Chondrocyte (in vitro differentiated cells): Measurements from ENCODE around the gene NCAM1. TPM values are rescaled to one million over a fixed set of nuclear protein-coding genes. Genes with fewer than 3 reads are reported as not detected.

Experiments
- DNase-seq: peaks from one replicate; pipeline ENCODE4 v3.0.0; 2021; ENCODE audit warnings: mixed read lengths, low spot score
- H3K27ac Mint-ChIP-seq: one replicate; pipeline ENCODE4 v1.8.0; 2021; ENCODE audit warnings: mild to moderate bottlenecking, moderate library complexity, mixed read lengths; ENCODE audit not compliant: unreplicated experiment
- H3K27me3 Mint-ChIP-seq: 2 replicates; pipeline ENCODE4 v1.8.0; 2021; ENCODE audit warnings: low read depth, mixed read lengths
- H3K36me3 Mint-ChIP-seq: 2 replicates; pipeline ENCODE4 v1.8.0; 2021; ENCODE audit warnings: low read depth, mixed read lengths
- H3K4me1 Mint-ChIP-seq: 2 replicates; pipeline ENCODE4 v1.8.0; 2021; ENCODE audit warnings: low read depth, mild to moderate bottlenecking, mixed read lengths
- H3K4me3 Mint-ChIP-seq: one replicate; pipeline ENCODE4 v1.8.0; 2021; ENCODE audit warnings: mild to moderate bottlenecking, moderate library complexity, mixed read lengths; ENCODE audit not compliant: unreplicated experiment
- H3K9me3 Mint-ChIP-seq: 2 replicates; pipeline ENCODE4 v1.8.0; 2021; ENCODE audit warnings: low read depth, mixed read lengths
- total RNA-seq: library from RNA; stranded (reverse); gene quantifications from 3 replicates; pipeline ENCODE4 v1.2.1, GENCODE V29; 2021
- TF ChIP-seq, protein P1 (sequence below): fragments of 200-600 bp; sonication (generic); IDR thresholded peaks from 2 replicates; pipeline ENCODE4 v1.5.0; 2021; ENCODE audit warnings: antibody characterized with exemption, mild to moderate bottlenecking, moderate library complexity

Gene NCAM1
- total RNA-seq, 1 donor from 2014 or later, result 3.9 TPM

DNA sequence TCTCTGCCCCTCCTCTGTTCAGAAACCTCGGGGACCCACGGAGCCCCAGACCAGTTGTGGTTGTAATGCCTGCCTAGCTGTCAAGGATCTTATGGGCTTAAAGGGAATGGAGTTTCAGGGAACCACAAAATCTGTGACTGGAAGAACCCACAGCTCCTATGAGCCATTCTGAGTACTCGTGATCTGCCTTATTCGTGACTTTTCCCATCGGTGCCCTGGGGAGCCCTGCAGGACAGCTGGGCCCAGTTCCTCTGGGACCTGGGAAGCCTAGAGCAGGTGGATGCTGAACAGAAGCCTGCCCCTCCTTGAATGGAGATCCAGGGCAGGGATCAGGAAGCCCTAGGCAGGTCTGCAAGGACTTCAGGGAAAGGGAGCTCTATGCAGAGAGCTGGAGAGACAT is 311.1 kb downstream of the NCAM1 start:
- no peaks in the 10 kb centered on the region for H3K9me3 Mint-ChIP-seq
- H3K4me1 Mint-ChIP-seq, result no peaks in the 10 kb centered on the region
- H3K27me3 Mint-ChIP-seq, result no peaks in the 10 kb centered on the region
- TF ChIP-seq, protein P1, sequence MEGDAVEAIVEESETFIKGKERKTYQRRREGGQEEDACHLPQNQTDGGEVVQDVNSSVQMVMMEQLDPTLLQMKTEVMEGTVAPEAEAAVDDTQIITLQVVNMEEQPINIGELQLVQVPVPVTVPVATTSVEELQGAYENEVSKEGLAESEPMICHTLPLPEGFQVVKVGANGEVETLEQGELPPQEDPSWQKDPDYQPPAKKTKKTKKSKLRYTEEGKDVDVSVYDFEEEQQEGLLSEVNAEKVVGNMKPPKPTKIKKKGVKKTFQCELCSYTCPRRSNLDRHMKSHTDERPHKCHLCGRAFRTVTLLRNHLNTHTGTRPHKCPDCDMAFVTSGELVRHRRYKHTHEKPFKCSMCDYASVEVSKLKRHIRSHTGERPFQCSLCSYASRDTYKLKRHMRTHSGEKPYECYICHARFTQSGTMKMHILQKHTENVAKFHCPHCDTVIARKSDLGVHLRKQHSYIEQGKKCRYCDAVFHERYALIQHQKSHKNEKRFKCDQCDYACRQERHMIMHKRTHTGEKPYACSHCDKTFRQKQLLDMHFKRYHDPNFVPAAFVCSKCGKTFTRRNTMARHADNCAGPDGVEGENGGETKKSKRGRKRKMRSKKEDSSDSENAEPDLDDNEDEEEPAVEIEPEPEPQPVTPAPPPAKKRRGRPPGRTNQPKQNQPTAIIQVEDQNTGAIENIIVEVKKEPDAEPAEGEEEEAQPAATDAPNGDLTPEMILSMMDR, result no peak
- H3K4me3 Mint-ChIP-seq, result no peak overlapping the region
- DNase-seq, result no peak
- no peak overlapping the region for H3K27ac Mint-ChIP-seq
- H3K36me3 Mint-ChIP-seq, result peaks cover 2% of the 10 kb centered on the region

DNA sequence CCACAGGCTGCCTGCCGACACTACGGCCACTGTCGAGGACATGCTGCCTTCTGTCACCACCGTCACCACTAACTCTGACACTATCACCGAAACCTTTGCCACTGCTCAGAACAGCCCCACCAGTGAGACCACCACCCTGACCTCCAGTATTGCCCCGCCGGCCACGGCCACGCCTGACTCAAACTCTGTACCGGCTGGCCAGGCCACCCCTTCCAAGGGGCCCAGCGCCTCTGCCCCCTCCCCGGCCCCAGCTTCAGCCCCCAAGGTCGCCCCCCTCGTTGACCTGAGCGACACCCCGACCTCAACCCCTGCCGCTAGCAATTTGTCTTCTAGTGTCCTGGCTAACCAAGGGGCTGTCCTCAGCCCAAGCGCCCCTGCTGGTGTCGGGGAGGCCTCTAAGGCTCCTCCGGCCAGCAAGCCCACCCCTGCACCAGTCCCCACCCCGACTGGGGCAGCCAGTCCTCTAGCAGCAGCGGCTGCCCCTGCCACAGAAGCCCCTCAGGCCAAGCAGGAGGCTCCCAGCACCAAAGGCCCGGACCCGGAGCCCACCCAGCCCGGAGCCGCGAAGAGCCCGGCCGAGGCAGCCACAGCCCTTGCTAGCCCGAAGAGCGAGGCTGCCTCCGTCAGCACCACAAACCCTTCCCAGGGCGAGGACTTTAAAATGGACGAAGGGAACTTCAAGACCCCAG is 311.9 kb downstream of the NCAM1 start:
- H3K4me3 Mint-ChIP-seq, result no peak overlapping the region
- DNase-seq, result peak; percentile 85
- H3K36me3 Mint-ChIP-seq, result peaks cover 2% of the 10 kb centered on the region
- no peaks in the 10 kb centered on the region for H3K4me1 Mint-ChIP-seq
- TF ChIP-seq, protein P1, result no peak
- H3K27ac Mint-ChIP-seq, result no peak overlapping the region
- H3K9me3 Mint-ChIP-seq, result no peaks in the 10 kb centered on the region
- H3K27me3 Mint-ChIP-seq, result no peaks in the 10 kb centered on the region

DNA sequence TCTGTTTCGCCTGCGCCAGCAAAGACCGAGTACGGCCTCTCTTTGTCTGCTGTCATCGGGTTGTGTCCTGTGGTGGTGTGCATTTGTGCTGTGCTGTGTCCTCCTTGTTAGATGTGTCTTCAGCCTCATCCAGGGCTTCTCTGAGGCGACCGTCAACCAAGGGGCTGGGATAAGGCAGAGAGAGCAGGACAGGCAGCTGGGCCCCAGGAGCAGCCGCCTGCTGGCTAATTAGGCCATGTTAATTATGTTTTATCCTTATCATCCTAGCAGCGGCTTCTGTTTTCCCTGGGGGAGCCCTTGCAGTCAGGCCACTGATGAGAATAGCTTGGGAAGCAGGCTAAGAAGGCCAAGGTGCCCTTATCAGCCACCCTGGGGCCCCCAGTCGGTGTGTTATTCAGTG is 312.5 kb downstream of the NCAM1 start:
- Mint-ChIP-seq H3K4me1 (no peaks in the 10 kb centered on the region), H3K4me3 (no peak overlapping the region), H3K36me3 (peaks cover 2% of the 10 kb centered on the region), H3K27ac (no peak overlapping the region), H3K27me3 (no peaks in the 10 kb centered on the region), H3K9me3 (no peaks in the 10 kb centered on the region)
- no peak for DNase-seq
- TF ChIP-seq, protein P1, result no peak

DNA sequence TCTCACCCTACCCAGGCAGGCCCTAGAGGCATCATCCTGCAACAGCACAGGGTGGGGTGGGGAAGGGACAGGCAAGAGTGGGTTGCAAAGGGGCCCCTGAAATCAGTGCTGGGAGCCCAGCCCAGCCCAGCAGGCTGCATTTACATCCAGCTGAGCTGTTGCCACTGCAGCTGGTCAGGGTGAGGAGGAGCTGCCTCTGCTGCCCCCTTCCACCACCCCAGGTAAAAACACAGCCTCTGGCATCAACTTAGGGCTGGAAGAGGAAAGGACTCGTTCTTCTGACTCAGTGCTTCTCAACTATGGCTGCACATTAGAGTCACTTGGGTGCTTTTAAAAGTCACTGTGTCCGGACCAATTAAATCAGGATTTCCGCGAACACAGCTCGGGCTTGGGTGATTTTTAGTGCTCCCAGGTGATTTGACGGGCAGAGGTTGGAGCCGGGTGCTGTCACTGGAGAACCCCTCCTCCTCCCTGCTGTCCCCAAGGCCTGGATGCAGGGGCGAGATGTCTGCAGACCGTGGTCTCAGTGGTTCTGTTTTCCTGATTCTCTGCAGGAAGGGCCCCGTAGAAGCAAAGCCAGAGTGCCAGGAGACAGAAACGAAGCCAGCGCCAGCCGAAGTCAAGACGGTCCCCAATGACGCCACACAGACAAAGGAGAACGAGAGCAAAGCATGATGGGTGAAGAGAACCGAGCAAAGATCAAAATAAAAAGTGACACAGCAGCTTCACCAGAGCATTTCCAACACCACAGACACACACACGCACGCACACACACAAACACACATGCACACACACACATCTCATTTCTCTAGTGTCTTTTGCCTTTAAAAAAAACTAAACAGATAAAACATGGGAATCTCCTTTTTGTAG is 313.7 kb downstream of the NCAM1 start:
- H3K9me3 Mint-ChIP-seq, result no peaks in the 10 kb centered on the region

DNA sequence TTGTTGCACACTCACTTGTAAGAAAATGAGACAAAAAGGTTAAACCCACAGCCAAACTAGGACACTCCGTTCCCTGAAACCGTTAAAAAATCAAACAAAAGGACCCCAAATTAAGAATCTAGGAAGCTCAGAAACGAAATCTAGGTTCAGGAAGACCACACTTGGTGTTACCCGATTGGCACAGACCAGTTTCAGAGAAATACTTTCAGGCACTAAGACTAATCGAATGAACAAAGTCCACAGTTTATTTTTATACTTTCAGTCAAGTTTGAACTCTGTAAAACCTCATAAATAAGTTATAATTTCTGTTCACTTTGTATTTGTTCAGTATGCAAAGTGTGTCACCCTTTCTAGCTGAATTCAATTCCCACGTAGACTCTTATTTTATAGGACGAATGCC is 314.4 kb downstream of the NCAM1 start:
- Mint-ChIP-seq H3K4me3 (no peak overlapping the region), H3K27me3 (no peaks in the 10 kb centered on the region), H3K36me3 (peaks cover 2% of the 10 kb centered on the region), H3K27ac (no peak overlapping the region), H3K9me3 (no peaks in the 10 kb centered on the region), H3K4me1 (no peaks in the 10 kb centered on the region)
- no peak for DNase-seq
- TF ChIP-seq, protein P1, result no peak

More for the DNA sequence above, 313.7 kb downstream of the NCAM1 start:
- DNase-seq, result no peak
- Mint-ChIP-seq H3K27me3 (no peaks in the 10 kb centered on the region), H3K4me1 (no peaks in the 10 kb centered on the region), H3K36me3 (peaks cover 2% of the 10 kb centered on the region), H3K4me3 (no peak overlapping the region), H3K27ac (no peak overlapping the region)
- TF ChIP-seq, protein P1, result peak; percentile 42
